ENCODE results near the gene NTF4.

The NTF4 gene

DNA sequence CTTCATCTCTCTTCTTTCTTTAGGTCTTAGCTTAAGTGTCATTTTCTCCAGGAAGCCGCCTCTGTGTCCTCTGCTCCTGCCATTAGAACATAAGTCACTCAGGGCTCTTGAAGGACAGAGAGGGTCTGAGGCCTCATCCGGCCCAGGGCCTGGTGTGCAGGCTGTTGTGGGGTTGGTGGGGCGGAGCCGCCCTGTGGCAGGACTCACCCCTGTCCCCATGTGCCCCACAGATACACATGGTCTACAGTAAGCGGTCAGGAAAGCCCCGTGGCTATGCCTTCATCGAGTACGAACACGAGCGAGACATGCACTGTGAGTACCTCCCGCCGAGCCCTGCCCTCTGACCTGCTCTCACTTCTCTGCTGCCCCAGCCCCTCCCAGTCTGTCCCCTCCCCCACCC is 36.5 kb upstream of the NTF4 start:
- no peak for DNase-seq
- 96% methylated on average over 8 of the region's 12 CpGs for WGBS (ENCODE audit: insufficient coverage)
- ChIA-PET CTCF (interaction anchor here (0.9 to 2.2 kb wide), 3 partner anchors 12 to 98 kb away, joined by 3 to 9 read pairs (median 6); partner anchors contain the start of gene LIN7B), POLR2A (no interaction called here)
- Histone ChIP-seq H3K27me3 (replicated peaks in 2 of 5; ENCODE audit: control insufficient read depth in 4 of 5, insufficient read depth in 5 of 5, low read length in 4 of 5) (no peaks in the 10 kb centered on the region), H3K4me1 (ENCODE audit: control extremely low read depth in 1 of 4, control insufficient read depth in 4 of 4, insufficient read depth in 4 of 4, low read length in 3 of 4) (no peaks in the 10 kb centered on the region), H3K4me3 (ENCODE audit: control insufficient read depth in 1 of 7, extremely low read depth in 1 of 7, insufficient read depth in 4 of 7, low read depth in 2 of 7, low read length in 6 of 7) (no peak overlapping the region), H3K36me3 (ENCODE audit: control insufficient read depth in 4 of 4, insufficient read depth in 4 of 4, low read length in 3 of 4) (peaks cover 9 to 86% (median 74%) of the 10 kb centered on the region in 4 experiments), H3K27ac (ENCODE audit: insufficient read depth in 1 of 2, low read depth in 1 of 2, low read length in 2 of 2, poor library complexity in 1 of 2, severe bottlenecking in 2 of 2) (no peak overlapping the region), H3K9me3 (ENCODE audit: control extremely low read depth in 1 of 5, control insufficient read depth in 4 of 5, insufficient read depth in 2 of 5, low read depth in 1 of 5, low read length in 4 of 5) (no peaks in the 10 kb centered on the region)

DNA sequence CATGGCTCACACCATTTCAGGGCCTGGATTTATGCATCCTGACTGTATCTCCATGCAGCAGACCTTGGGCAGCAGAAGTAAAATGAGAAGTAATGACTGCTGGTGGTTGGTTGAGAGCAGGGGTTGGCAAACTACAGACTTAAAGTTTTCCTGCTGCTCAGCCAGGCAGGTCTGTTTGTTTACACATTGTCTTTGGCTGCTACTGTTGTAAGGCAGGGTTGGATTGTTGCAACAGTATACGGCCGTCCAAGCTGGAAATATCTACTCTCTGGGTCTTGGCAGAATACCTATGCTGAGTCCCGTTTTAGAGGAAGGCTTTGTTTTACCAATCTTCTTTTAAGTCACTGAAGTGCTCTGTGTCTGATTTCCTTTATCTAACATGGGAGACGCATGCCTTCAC is 34.2 kb upstream of the NTF4 start:
- 100% methylated on average over 4 of the region's 4 CpGs for WGBS (ENCODE audit: insufficient coverage)
- Histone ChIP-seq H3K9me3 (ENCODE audit: control extremely low read depth in 1 of 5, control insufficient read depth in 4 of 5, insufficient read depth in 2 of 5, low read depth in 1 of 5, low read length in 4 of 5) (no peaks in the 10 kb centered on the region), H3K36me3 (ENCODE audit: control insufficient read depth in 4 of 4, insufficient read depth in 4 of 4, low read length in 3 of 4) (peaks cover 12 to 85% (median 73%) of the 10 kb centered on the region in 4 experiments), H3K4me1 (ENCODE audit: control extremely low read depth in 1 of 4, control insufficient read depth in 4 of 4, insufficient read depth in 4 of 4, low read length in 3 of 4) (no peaks in the 10 kb centered on the region), H3K4me3 (ENCODE audit: control insufficient read depth in 1 of 7, extremely low read depth in 1 of 7, insufficient read depth in 4 of 7, low read depth in 2 of 7, low read length in 6 of 7) (no peak overlapping the region), H3K27ac (ENCODE audit: insufficient read depth in 1 of 2, low read depth in 1 of 2, low read length in 2 of 2, poor library complexity in 1 of 2, severe bottlenecking in 2 of 2) (no peak overlapping the region), H3K27me3 (replicated peaks in 2 of 5; ENCODE audit: control insufficient read depth in 4 of 5, insufficient read depth in 5 of 5, low read length in 4 of 5) (no peaks in the 10 kb centered on the region)
- CTCF ChIA-PET: interaction anchor here (0.5 to 3.3 kb wide), 14 partner anchors 8 to 380 kb away, joined by 3 to 35 read pairs (median 6); no protein-coding TSS in a partner anchor
- POLR2A ChIA-PET: interaction anchor here (1.1 kb wide), 1 partner anchor 11 kb away, joined by 4 read pairs; no protein-coding TSS in a partner anchor
- DNase-seq: no peak

DNA sequence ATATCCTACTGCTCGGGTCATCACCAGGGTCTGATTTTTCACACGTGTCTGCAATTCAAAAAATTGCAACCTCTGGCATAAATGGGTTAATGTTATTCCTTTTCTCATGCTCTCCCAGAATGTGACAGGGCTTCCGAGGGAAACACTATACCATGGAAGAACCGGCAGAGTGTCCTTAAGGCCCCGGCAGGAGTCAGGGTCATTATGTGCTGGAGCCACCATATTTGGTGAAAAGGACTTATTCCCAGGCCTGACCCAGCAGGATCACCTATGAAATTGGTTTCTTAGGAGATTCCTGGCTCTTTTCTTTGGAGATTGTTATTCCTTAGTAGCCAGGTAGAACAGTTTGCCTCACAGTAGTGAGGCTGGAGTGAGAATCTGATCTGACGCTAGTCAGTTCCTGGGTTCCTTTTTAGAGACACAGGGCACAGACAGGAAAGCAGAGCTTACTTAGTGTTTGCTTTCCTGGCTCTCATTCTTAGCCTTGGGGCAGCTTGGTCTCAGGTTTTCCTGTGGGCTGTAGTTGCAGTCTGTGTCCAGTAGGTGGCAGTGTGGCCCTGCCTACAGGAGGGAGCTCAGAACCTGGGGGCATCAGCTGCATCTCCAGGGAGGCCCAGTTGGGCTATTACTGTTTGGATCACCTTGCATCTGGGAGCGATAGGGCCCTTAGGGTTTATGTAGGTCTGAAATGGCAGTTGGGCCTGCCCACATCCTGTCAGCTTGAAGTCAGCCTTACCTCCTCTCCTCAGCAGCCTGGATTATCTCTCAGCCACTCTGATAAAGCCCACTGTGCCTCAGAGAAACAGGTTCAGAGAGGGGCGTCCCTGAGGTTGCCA is 33.1 kb upstream of the NTF4 start:
- peaks cover 13 to 83% (median 71%) of the 10 kb centered on the region in 4 experiments for H3K36me3 ChIP-seq (ENCODE audit: control insufficient read depth in 4 of 4, insufficient read depth in 4 of 4, low read length in 3 of 4)
- H3K9me3 ChIP-seq (ENCODE audit: control extremely low read depth in 1 of 5, control insufficient read depth in 4 of 5, insufficient read depth in 2 of 5, low read depth in 1 of 5, low read length in 4 of 5): no peaks in the 10 kb centered on the region
- CTCF ChIA-PET: interaction anchor here (0.6 to 3.3 kb wide), 34 partner anchors 9 to 309 kb away, joined by 3 to 35 read pairs (median 4); partner anchors contain the start of gene LIN7B
- H3K27me3 ChIP-seq (replicated peaks in 2 of 5; ENCODE audit: control insufficient read depth in 4 of 5, insufficient read depth in 5 of 5, low read length in 4 of 5): no peaks in the 10 kb centered on the region
- POLR2A ChIA-PET: interaction anchor here (0.6 to 1.1 kb wide), 2 partner anchors 12 to 400 kb away, joined by 3 to 4 read pairs; no protein-coding TSS in a partner anchor
- WGBS (ENCODE audit: insufficient coverage): 77% methylated on average over 7 of the region's 8 CpGs
- peak; percentile 71 to 88 (median 81) for DNase-seq
- H3K27ac ChIP-seq (ENCODE audit: insufficient read depth in 1 of 2, low read depth in 1 of 2, low read length in 2 of 2, poor library complexity in 1 of 2, severe bottlenecking in 2 of 2): no peak overlapping the region
- H3K4me3 ChIP-seq (ENCODE audit: control insufficient read depth in 1 of 7, extremely low read depth in 1 of 7, insufficient read depth in 4 of 7, low read depth in 2 of 7, low read length in 6 of 7): no peak overlapping the region
- H3K4me1 ChIP-seq (ENCODE audit: control extremely low read depth in 1 of 4, control insufficient read depth in 4 of 4, insufficient read depth in 4 of 4, low read length in 3 of 4): no peaks in the 10 kb centered on the region

DNA sequence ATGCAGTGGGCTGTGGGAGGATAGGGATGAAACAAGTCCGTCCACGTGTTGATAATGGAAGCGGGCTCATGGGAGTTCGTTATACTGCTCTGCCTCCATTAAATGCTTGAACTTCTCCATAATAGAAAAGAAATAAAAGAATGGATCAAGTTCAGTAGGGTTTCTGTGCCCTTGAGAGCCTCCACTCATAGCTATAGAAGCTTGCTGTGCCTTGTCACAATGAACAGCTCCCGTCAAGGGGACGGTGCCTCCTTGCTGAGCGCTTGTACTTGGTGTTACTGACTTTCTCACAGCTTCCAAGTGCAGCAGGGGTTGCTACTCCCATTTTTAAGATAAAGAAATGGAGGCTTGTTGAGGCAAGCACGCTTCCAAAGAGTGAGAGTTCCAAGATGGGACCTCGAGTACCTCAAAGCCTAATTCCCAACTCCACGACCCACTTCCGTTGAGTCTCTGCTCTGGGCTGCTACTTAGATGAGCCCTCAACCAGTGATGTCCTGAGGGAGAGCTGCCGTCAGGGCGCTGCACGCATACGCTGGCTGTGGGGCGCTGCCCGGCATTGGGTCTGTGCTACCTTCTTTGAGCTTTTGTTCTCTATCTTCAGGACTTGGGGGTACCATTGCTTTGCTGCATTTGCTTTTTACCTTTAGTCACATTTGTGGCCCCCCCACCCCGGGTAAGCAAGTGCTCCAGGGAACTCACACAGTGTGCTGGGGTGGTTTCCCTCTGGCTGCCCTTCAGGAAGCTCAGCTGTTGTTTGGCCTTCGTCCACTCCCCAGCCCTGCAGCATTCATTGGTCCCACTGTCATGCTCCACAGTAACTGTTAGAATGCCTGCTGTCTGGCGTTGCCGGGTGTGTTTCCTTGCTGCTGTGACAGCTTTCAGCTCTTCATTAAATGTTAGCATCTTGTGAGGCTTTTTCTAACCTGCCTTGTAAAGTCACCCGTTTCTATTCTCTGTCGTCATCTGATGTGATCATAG is 30.2 kb upstream of the NTF4 start:
- POLR2A ChIA-PET: no interaction called here
- Histone ChIP-seq H3K36me3 (ENCODE audit: control insufficient read depth in 4 of 4, insufficient read depth in 4 of 4, low read length in 3 of 4) (peaks cover 31 to 86% (median 73%) of the 10 kb centered on the region in 4 experiments), H3K27ac (ENCODE audit: insufficient read depth in 1 of 2, low read depth in 1 of 2, low read length in 2 of 2, poor library complexity in 1 of 2, severe bottlenecking in 2 of 2) (no peak overlapping the region), H3K27me3 (replicated peaks in 2 of 5; ENCODE audit: control insufficient read depth in 4 of 5, insufficient read depth in 5 of 5, low read length in 4 of 5) (no peaks in the 10 kb centered on the region), H3K9me3 (ENCODE audit: control extremely low read depth in 1 of 5, control insufficient read depth in 4 of 5, insufficient read depth in 2 of 5, low read depth in 1 of 5, low read length in 4 of 5) (no peaks in the 10 kb centered on the region), H3K4me1 (ENCODE audit: control extremely low read depth in 1 of 4, control insufficient read depth in 4 of 4, insufficient read depth in 4 of 4, low read length in 3 of 4) (no peaks in the 10 kb centered on the region), H3K4me3 (ENCODE audit: control insufficient read depth in 1 of 7, extremely low read depth in 1 of 7, insufficient read depth in 4 of 7, low read depth in 2 of 7, low read length in 6 of 7) (no peak overlapping the region)
- WGBS (ENCODE audit: insufficient coverage): 94% methylated on average over 19 of the region's 23 CpGs
- CTCF ChIA-PET: interaction anchor here (0.8 to 2.6 kb wide), 8 partner anchors 9 to 104 kb away, joined by 3 to 11 read pairs (median 4); no protein-coding TSS in a partner anchor
- no peak for DNase-seq

DNA sequence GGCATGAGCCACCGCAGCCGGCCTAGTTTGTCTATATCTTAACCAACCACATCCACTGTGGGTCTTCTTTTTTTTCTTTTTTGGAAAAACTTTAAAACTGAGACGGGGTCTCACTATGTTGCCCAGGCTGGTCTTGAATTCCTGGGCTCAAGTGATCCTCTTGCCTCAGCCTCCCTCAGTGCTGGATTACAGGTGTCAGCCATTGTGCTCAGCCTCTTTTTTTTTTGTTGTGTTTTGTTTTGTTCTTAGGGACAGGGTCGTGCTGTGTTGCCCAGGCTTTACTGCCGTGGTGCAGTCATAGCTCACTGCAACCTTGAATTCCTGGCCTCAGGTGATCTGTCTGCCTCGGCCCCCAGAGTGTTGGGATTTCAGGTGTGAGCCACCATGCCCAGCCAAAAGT is 28.1 kb upstream of the NTF4 start:
- ChIA-PET CTCF (interaction anchor here (1.4 kb wide), 2 partner anchors 14 to 21 kb away, joined by 3 to 4 read pairs; no protein-coding TSS in a partner anchor), POLR2A (no interaction called here)
- peaks cover 27 to 81% (median 66%) of the 10 kb centered on the region in 4 experiments for H3K36me3 ChIP-seq (ENCODE audit: control insufficient read depth in 4 of 4, insufficient read depth in 4 of 4, low read length in 3 of 4)
- no peak overlapping the region for H3K27ac ChIP-seq (ENCODE audit: insufficient read depth in 1 of 2, low read depth in 1 of 2, low read length in 2 of 2, poor library complexity in 1 of 2, severe bottlenecking in 2 of 2)
- no peaks in the 10 kb centered on the region for H3K27me3 ChIP-seq (replicated peaks in 2 of 5; ENCODE audit: control insufficient read depth in 4 of 5, insufficient read depth in 5 of 5, low read length in 4 of 5)
- whole genome bisulfite sequencing (ENCODE audit: insufficient coverage): 100% methylated on average over 4 of the region's 6 CpGs
- no peak overlapping the region for H3K4me3 ChIP-seq (ENCODE audit: control insufficient read depth in 1 of 7, extremely low read depth in 1 of 7, insufficient read depth in 4 of 7, low read depth in 2 of 7, low read length in 6 of 7)
- no peaks in the 10 kb centered on the region for H3K4me1 ChIP-seq (ENCODE audit: control extremely low read depth in 1 of 4, control insufficient read depth in 4 of 4, insufficient read depth in 4 of 4, low read length in 3 of 4)
- no peak for DNase-seq
- no peaks in the 10 kb centered on the region for H3K9me3 ChIP-seq (ENCODE audit: control extremely low read depth in 1 of 5, control insufficient read depth in 4 of 5, insufficient read depth in 2 of 5, low read depth in 1 of 5, low read length in 4 of 5)

DNA sequence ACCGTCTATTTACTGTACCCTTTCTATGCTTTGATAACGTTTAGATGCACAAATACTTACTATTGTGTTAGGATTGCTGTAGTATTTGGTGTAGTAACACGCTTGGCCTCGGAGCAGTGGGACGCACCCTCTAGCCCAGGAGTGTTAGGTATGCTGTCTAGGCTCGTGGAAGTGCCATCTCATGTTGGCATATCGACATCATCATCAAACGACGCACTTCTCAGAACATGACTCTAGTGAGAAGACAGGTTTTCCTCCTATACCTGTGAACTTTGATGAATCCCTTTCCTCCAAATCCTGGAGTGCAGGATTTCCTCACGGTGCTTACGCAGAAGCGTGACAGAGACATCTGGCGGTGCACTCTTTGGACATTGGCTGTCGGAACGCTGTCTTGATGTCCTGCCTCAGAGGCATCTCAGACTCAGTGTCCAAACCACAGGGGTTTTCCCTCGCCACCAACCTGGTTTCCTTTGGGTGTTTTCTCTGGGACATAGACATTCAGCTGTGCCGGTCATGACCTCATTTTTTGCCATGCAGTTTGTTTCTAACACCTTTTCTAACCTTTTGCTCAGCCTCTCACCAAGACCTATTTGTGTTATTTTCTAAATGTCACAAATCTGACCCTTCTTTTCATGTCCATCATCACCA is 26.9 kb upstream of the NTF4 start:
- H3K9me3 ChIP-seq (ENCODE audit: control extremely low read depth in 1 of 5, control insufficient read depth in 4 of 5, insufficient read depth in 2 of 5, low read depth in 1 of 5, low read length in 4 of 5): no peaks in the 10 kb centered on the region
- CTCF ChIA-PET: interaction anchor here (0.9 to 1.4 kb wide), 3 partner anchors 15 to 106 kb away, joined by 3 to 4 read pairs (median 3); no protein-coding TSS in a partner anchor
- H3K36me3 ChIP-seq (ENCODE audit: control insufficient read depth in 4 of 4, insufficient read depth in 4 of 4, low read length in 3 of 4): peaks cover 27 to 79% (median 65%) of the 10 kb centered on the region in 4 experiments
- whole genome bisulfite sequencing (ENCODE audit: insufficient coverage): 99% methylated on average over 11 of the region's 17 CpGs
- H3K27me3 ChIP-seq (replicated peaks in 2 of 5; ENCODE audit: control insufficient read depth in 4 of 5, insufficient read depth in 5 of 5, low read length in 4 of 5): no peaks in the 10 kb centered on the region
- no peak for DNase-seq
- POLR2A ChIA-PET: interaction anchor here (0.6 kb wide), 1 partner anchor 394 kb away, joined by 7 read pairs; no protein-coding TSS in a partner anchor
- H3K4me3 ChIP-seq (ENCODE audit: control insufficient read depth in 1 of 7, extremely low read depth in 1 of 7, insufficient read depth in 4 of 7, low read depth in 2 of 7, low read length in 6 of 7): no peak overlapping the region
- H3K27ac ChIP-seq (ENCODE audit: insufficient read depth in 1 of 2, low read depth in 1 of 2, low read length in 2 of 2, poor library complexity in 1 of 2, severe bottlenecking in 2 of 2): no peak overlapping the region
- peaks cover 0 to 11% (median 6%) of the 10 kb centered on the region in 4 experiments for H3K4me1 ChIP-seq (ENCODE audit: control extremely low read depth in 1 of 4, control insufficient read depth in 4 of 4, insufficient read depth in 4 of 4, low read length in 3 of 4)

Measured in common myeloid progenitor, CD34-positive (primary cell).